Measurements from ENCODE around the gene ELFN2.

DNA sequence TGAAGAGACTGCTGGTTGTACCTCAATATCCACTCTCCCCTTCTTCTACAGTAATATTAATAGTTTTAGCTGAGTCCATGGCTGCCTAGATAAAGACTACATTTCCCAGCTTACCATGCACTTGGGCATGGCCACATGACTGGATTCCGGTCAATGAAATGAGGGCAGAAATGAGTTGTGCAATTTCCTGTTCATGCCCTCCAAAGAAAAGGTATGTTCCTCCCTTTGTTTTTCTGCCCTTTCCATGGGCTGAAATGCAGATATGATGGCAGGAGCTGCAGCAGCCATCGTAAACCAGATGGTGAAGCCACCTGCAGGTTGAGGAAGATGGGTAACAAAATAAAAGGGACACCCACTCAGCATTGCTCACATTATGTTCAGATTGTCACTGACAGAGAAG, 15.3 kb upstream of the ELFN2 start:
- TF ChIP-seq POLR2A (IDR thresholded peaks at IDR 0.05): no peak
- TF ChIP-seq, protein P1, sequence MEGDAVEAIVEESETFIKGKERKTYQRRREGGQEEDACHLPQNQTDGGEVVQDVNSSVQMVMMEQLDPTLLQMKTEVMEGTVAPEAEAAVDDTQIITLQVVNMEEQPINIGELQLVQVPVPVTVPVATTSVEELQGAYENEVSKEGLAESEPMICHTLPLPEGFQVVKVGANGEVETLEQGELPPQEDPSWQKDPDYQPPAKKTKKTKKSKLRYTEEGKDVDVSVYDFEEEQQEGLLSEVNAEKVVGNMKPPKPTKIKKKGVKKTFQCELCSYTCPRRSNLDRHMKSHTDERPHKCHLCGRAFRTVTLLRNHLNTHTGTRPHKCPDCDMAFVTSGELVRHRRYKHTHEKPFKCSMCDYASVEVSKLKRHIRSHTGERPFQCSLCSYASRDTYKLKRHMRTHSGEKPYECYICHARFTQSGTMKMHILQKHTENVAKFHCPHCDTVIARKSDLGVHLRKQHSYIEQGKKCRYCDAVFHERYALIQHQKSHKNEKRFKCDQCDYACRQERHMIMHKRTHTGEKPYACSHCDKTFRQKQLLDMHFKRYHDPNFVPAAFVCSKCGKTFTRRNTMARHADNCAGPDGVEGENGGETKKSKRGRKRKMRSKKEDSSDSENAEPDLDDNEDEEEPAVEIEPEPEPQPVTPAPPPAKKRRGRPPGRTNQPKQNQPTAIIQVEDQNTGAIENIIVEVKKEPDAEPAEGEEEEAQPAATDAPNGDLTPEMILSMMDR (IDR thresholded peaks at IDR 0.05): no peak
